GM12878 (cell line): ENCODE measurements around the gene AP3S2. TPM values are rescaled to one million over a fixed set of nuclear protein-coding genes. Genes with fewer than 3 reads are reported as not detected.

Experiments
- ATAC-seq: fragments of 200-7000 bp; cut with Tn5 transposase; 3 replicates; pipeline ENCODE4 v1.9.1; 2020; ENCODE audit warnings: mild to moderate bottlenecking, moderate library complexity
- BruUV-seq: library from RNA; stranded (reverse); fragments of 400-500 nt; replicated peaks from 2 replicates; lab custom pipeline; 2021; lab: Mats Ljungman, UMichigan
- CTCF ChIA-PET: fragments of 300-600 bp; sonication (Branson Sonifier 250); formaldehyde crosslinking; extraction: SDS; loops from one replicate; lab custom pipeline; 2021; ENCODE audit warnings: inconsistent platforms; lab: Yijun Ruan, JAX
- POLR2A ChIA-PET: fragments of 350-600 bp; formaldehyde crosslinking; extraction: SDS; loops from one replicate; lab custom pipeline; 2021; ENCODE audit warnings: inconsistent platforms; lab: Charles Lee
- RAD21 ChIA-PET: fragments of 300-600 bp; sonication (Branson Sonifier 250); formaldehyde crosslinking; loops from one replicate; lab custom pipeline; 2023; ENCODE audit warnings: antibody characterized with exemption; ENCODE audit not compliant: unreplicated experiment; lab: Charles Lee
- SMC1A ChIA-PET: fragments of 300-600 bp; sonication (Branson Sonifier 250); formaldehyde crosslinking; loops from one replicate; lab custom pipeline; 2023; ENCODE audit not compliant: unreplicated experiment, uncharacterized antibody; lab: Charles Lee
- DNase-seq: peaks from one replicate; pipeline ENCODE4 v3.0.0-alpha.2; 2011; ENCODE audit warnings: low read depth, low spot score
- FAIRE-seq: peaks from 3 replicates; lab custom pipeline; 2011; peaks lifted over from hg19 to GRCh38; lab: Jason Lieb, UNC
- H2AFZ ChIP-seq: 2 replicates; pipeline ENCODE4 v1.6.0; 2011; ENCODE audit warnings: low read depth, low read length, control low read depth; ENCODE audit not compliant: control insufficient read depth
- H3K27ac ChIP-seq: 2 replicates; pipeline ENCODE4 v1.5.1; 2011; ENCODE audit warnings: control low read depth; ENCODE audit not compliant: control insufficient read depth, insufficient read depth
- H3K27me3 ChIP-seq, 2 experiments: replicated peaks in 1 of 2; 2 replicates each; pipeline versions ENCODE4 v1.6.0 to v1.6.1; 2011; ENCODE audit warnings: low read length in 1 of 2; ENCODE audit not compliant: control insufficient read depth in 2 of 2, insufficient read depth in 2 of 2
- H3K36me3 ChIP-seq, 2 experiments: 2 replicates each; pipeline ENCODE4 v1.5.1; 2011; ENCODE audit warnings: low read length in 1 of 2; ENCODE audit not compliant: control insufficient read depth in 2 of 2, insufficient read depth in 2 of 2
- H3K4me1 ChIP-seq: 2 replicates; pipeline ENCODE4 v1.6.1; 2011; ENCODE audit warnings: mild to moderate bottlenecking, low read length, moderate library complexity, mixed read lengths; ENCODE audit not compliant: control insufficient read depth, insufficient read depth
- H3K4me2 ChIP-seq: 2 replicates; pipeline ENCODE4 v1.6.0; 2011; ENCODE audit warnings: control low read depth; ENCODE audit not compliant: control insufficient read depth, insufficient read depth
- H3K4me3 ChIP-seq: fragments of 200-600 bp; sonication (generic); 2 replicates; pipeline ENCODE4 v1.5.1; 2016
- H3K79me2 ChIP-seq: 2 replicates; pipeline ENCODE4 v1.6.0; 2011; ENCODE audit warnings: low read length; ENCODE audit not compliant: control insufficient read depth, insufficient read depth
- H3K9ac ChIP-seq: 2 replicates; pipeline ENCODE4 v1.8.0; 2011; ENCODE audit warnings: low read length, control low read depth, mixed read lengths; ENCODE audit not compliant: control insufficient read depth, insufficient read depth
- H3K9me3 ChIP-seq: replicated peaks from 3 replicates; pipeline ENCODE4 v1.5.1; 2011; ENCODE audit warnings: mild to moderate bottlenecking, low read length; ENCODE audit not compliant: control insufficient read depth, insufficient read depth
- H4K20me1 ChIP-seq: 2 replicates; pipeline ENCODE4 v1.6.0; 2011; ENCODE audit not compliant: control insufficient read depth, insufficient read depth
- BHLHE40 ChIP-seq, 2 experiments: fragments of 450-650 bp in 1 of 2; IDR thresholded peaks; 2 replicates each; pipeline ENCODE4 v1.6.1; 2011 to 2017; ENCODE audit warnings: low read depth in 2 of 2, borderline replicate concordance in 1 of 2, improper control_type of control experiment in 1 of 2, low read length in 1 of 2, mild to moderate bottlenecking in 1 of 2
- CBX5 ChIP-seq: sonication (generic); IDR thresholded peaks from 2 replicates; pipeline ENCODE4 v1.6.1; 2016; ENCODE audit warnings: low read depth, moderate library complexity, mild to moderate bottlenecking, inconsistent platforms
- ELK1 ChIP-seq: IDR thresholded peaks from 2 replicates; pipeline ENCODE4 v1.6.1; 2012; ENCODE audit warnings: low read depth, low read length, improper control_type of control experiment
- ESRRA ChIP-seq: IDR thresholded peaks from 2 replicates; pipeline ENCODE4 v1.6.1; 2012; ENCODE audit warnings: mild to moderate bottlenecking, low read length, improper control_type of control experiment
- HDAC2 ChIP-seq: fragments of 200-600 bp; sonication (generic); IDR thresholded peaks from 2 replicates; pipeline ENCODE4 v1.6.1; 2017
- MTA2 ChIP-seq: fragments of 450-650 bp; IDR thresholded peaks from 2 replicates; pipeline ENCODE4 v1.6.1; 2016; ENCODE audit warnings: low read depth, mild to moderate bottlenecking, moderate library complexity
- MTA3 ChIP-seq: IDR thresholded peaks from 2 replicates; pipeline ENCODE4 v1.6.1; 2012; ENCODE audit warnings: low read length, inconsistent platforms, borderline replicate concordance
- PAX8 ChIP-seq: fragments of 450-650 bp; IDR thresholded peaks from 2 replicates; pipeline ENCODE4 v1.6.1; 2017; ENCODE audit warnings: mild to moderate bottlenecking, moderate library complexity
- PKNOX1 ChIP-seq: fragments of 450-650 bp; IDR thresholded peaks from 2 replicates; pipeline ENCODE4 v1.6.1; 2016; ENCODE audit warnings: mild to moderate bottlenecking
- PML ChIP-seq: IDR thresholded peaks from 2 replicates; pipeline ENCODE4 v1.6.1; 2012; ENCODE audit warnings: low read length, inconsistent platforms
- POLR2AphosphoS2 ChIP-seq: IDR thresholded peaks from 2 replicates; pipeline ENCODE4 v1.6.1; 2011; ENCODE audit warnings: low read depth, mild to moderate bottlenecking, low read length, improper control_type of control experiment, moderate library complexity
- RAD51 ChIP-seq: fragments of 450-650 bp; IDR thresholded peaks from 2 replicates; pipeline ENCODE4 v1.6.1; 2016; ENCODE audit warnings: moderate library complexity, mild to moderate bottlenecking, inconsistent platforms
- RELB ChIP-seq: fragments of 450-650 bp; IDR thresholded peaks from 2 replicates; pipeline ENCODE4 v1.6.1; 2017; ENCODE audit warnings: low read depth, mild to moderate bottlenecking, moderate library complexity
- SIX5 ChIP-seq: IDR thresholded peaks from 2 replicates; pipeline ENCODE4 v1.6.1; 2011; ENCODE audit warnings: mild to moderate bottlenecking, low read depth, low read length, moderate library complexity; ENCODE audit not compliant: severe bottlenecking
- YY1 ChIP-seq: IDR thresholded peaks from 2 replicates; pipeline ENCODE4 v1.6.1; 2011; ENCODE audit warnings: low read depth, mild to moderate bottlenecking, low read length
- ZNF687 ChIP-seq: fragments of 450-650 bp; IDR thresholded peaks from 2 replicates; pipeline ENCODE4 v1.6.1; 2017; ENCODE audit warnings: mild to moderate bottlenecking, moderate library complexity
- WGBS: methylation state at CpG from one replicate; pipeline ENCODE4 v1.1.6; 2016; ENCODE audit warnings: low lambda C conversion rate; ENCODE audit not compliant: insufficient replicate concordance, insufficient coverage; ENCODE audit errors: missing lambda C conversion rate; 5-methylcytosine and 5-hydroxymethylcytosine counted together
- in situ Hi-C: fragments of 300-500 bp; cut with MboI; formaldehyde crosslinking; loops from 9 replicates; pipeline ENCODE4 v1.14.3; 2018; ENCODE audit warnings: mixed read lengths
- intact Hi-C: fragments of 100-400 bp; cut with micrococcal nuclease; formaldehyde crosslinking; loops from one replicate; pipeline ENCODE4 v1.14.2; 2022; ENCODE audit not compliant: unreplicated experiment
- polyA plus RNA-seq, 11 experiments: library from polyadenylated mRNA; depleted of rRNA in 4 of 11; unstranded in 6 of 11; stranded (reverse) in 5 of 11; fragments of >200 nt; fragmentation: Nextera tagmentation in 4 of 11; fragmentation: Illumina TruSeq in 1 of 11; extraction: Ambion mirVana in 4 of 11; extraction: Trizol in 1 of 11; gene quantifications; 1 replicate in 1 of 11; 2 replicates in 10 of 11; pipeline versions ENCODE4 v1.2.1 to v1.2.3, GENCODE V29; 2011 to 2016; ENCODE audit warnings: inconsistent platforms in 2 of 11, missing spikeins in 2 of 11, low read depth in 1 of 11
- total RNA-seq, 4 experiments: library from RNA; depleted of rRNA in 3 of 4; stranded (reverse); fragments of >200 nt in 3 of 4; fragmentation: Illumina TruSeq in 1 of 4; extraction: Trizol in 1 of 4; gene quantifications; 2 replicates each; pipeline versions ENCODE4 v1.2.1 to v1.2.3, GENCODE V29; 2013 to 2021

AP3S2 gene
- total and polyA plus RNA-seq, 10 of the 15 experiments (the other 5 are each of a cell fraction or from before 2014, with no cell fraction given) = 10.0 to 43.6 (median 26.0) TPM

GRCh38 chr15:89790206-89790605 lies 103.6 kb downstream of the AP3S2 start:
- BruUV-seq = no TSS peak
- H3K27me3 ChIP-seq = no peaks in the 10 kb centered on the region
- FAIRE-seq (no peak), DNase-seq (no peak), ATAC-seq (no peak)
- no peaks in the 10 kb centered on the region for H3K36me3 ChIP-seq
- RAD21 ChIA-PET = interaction anchor here (0.8 kb wide), 1 partner anchor 84 kb away, joined by 4 read pairs; no protein-coding TSS in a partner anchor
- in situ Hi-C loops = no loop called here
- no peak overlapping the region for H2AFZ ChIP-seq
- 61% methylated on average over 10 of the region's 10 CpGs for WGBS
- intact Hi-C loops = no loop called here
- no peaks in the 10 kb centered on the region for H3K4me1 ChIP-seq
- no peak overlapping the region for H3K9ac ChIP-seq
- SMC1A ChIA-PET = no interaction called here
- H3K9me3 ChIP-seq = peaks cover 2% of the 10 kb centered on the region; the same call in 2 of the 3 replicates
- H3K4me2 ChIP-seq = no peak overlapping the region
- H3K4me3 ChIP-seq = no peak overlapping the region
- H3K27ac ChIP-seq = no peak overlapping the region
- POLR2A ChIA-PET = no interaction called here
- no peaks in the 10 kb centered on the region for H4K20me1 ChIP-seq
- CTCF ChIA-PET = interaction anchor here (0.7 to 1.8 kb wide), 2 partner anchors 84 to 182 kb away, joined by 3 to 4 read pairs; no protein-coding TSS in a partner anchor
- no peaks in the 10 kb centered on the region for H3K79me2 ChIP-seq
- TF ChIP-seq SIX5 (no peak), PKNOX1 (no peak), PAX8 (no peak), PML (no peak), MTA3 (no peak), RAD51 (no peak), YY1 (no peak), MTA2 (no peak), CBX5 (no peak), BHLHE40 (IDR thresholded peaks at IDR 0.05; ENCODE audit: borderline replicate concordance in 1 of 2, low read depth in 2 of 2, low read length in 1 of 2) (no peak), POLR2AphosphoS2 (no peak), ESRRA (no peak), ZNF687 (no peak), ELK1 (no peak), RELB (no peak), HDAC2 (no peak)
